Measurements from ENCODE around the gene CDK5.

Gene CDK5

GRCh38 chr7:151074817-151075661, 17.3 kb upstream of the CDK5 start:
- DNase-seq (ENCODE audit: low read depth in 2 of 2, low spot score in 1 of 2) = no peak

DNA sequence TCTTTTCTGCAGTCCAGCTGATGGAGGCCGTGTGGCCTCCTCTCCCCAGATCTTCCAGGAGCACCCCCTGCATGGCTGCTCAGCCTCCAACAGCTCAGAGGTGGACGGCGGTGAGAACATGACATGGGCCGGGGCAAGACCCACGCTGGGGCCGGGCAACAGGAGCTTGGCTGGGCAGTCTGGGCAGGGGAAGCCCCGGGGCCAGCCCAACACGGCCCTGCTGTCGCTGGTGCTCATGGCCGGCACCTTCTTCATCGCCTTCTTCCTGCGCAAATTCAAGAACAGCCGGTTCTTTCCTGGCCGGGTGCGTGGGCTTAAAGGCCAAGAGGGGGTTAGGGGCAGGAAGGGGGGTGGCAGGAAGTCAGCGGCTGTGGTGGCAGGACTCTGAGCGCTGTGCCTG, 16.3 kb upstream of the CDK5 start:
- no peak for DNase-seq (ENCODE audit: low read depth in 2 of 2, low spot score in 1 of 2)

- DNase-seq (ENCODE audit: low read depth in 2 of 2, low spot score in 1 of 2) = no peak
Observed at GRCh38 chr7:151071032-151071866, 13.6 kb upstream of the CDK5 start.

DNA sequence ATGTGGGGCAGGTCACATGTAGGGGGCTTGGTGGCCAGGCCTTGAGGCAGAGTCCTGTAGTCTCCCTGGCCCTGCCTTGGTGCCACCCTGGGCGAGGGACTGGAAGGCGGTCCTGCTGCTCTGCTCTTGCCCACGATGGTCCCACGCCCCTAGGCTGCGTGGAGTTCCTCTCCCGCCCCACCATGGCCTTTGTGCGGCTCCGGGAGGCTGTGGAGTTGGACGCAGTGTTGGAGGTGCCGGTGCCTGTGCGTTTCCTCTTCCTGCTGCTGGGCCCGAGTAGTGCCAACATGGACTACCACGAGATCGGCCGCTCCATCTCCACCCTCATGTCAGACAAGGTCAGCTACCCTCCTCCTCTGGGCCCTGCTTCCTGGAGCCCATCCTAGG, 12.9 kb upstream of the CDK5 start:
- DNase-seq (ENCODE audit: low read depth in 2 of 2, low spot score in 1 of 2) = no peak

- DNase-seq (ENCODE audit: low read depth in 2 of 2, low spot score in 1 of 2) = no peak
Observed at GRCh38 chr7:151069841-151070573, 12.3 kb upstream of the CDK5 start.

GRCh38 chr7:151068069-151068773, 10.5 kb upstream of the CDK5 start:
- no peak for DNase-seq (ENCODE audit: low read depth in 2 of 2, low spot score in 1 of 2)

GRCh38 chr7:151066273-151066974, 8.7 kb upstream of the CDK5 start:
- DNase-seq (ENCODE audit: low read depth in 2 of 2, low spot score in 1 of 2) = no peak

- no peak for DNase-seq (ENCODE audit: low read depth in 2 of 2, low spot score in 1 of 2)
Observed at GRCh38 chr7:151065516-151065915, 7.8 kb upstream of the CDK5 start.

GRCh38 chr7:151064993-151065392, 7.3 kb upstream of the CDK5 start:
- DNase-seq (ENCODE audit: low read depth in 2 of 2, low spot score in 1 of 2) = no peak

DNA sequence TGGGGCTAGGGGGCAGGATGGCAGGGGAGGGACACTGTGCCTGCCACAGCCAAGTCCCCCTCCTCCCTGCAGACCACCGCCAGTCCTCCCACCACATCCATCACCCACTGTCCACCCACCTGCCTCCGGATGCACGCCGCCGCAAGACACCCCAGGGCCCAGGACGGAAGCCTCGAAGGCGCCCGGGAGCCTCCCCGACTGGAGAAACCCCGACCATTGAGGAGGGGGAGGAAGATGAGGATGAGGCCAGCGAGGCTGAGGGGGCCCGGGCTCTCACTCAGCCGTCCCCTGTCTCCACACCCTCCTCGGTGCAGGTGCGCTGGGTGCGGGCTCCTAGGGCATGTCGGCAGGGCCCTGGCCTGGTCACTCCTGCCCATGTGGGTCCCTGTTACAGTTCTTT, 6.8 kb upstream of the CDK5 start:
- no peak for DNase-seq (ENCODE audit: low read depth in 2 of 2, low spot score in 1 of 2)

GRCh38 chr7:151063212-151063561, 5.5 kb upstream of the CDK5 start:
- DNase-seq (ENCODE audit: low read depth in 2 of 2, low spot score in 1 of 2) = no peak

DNA sequence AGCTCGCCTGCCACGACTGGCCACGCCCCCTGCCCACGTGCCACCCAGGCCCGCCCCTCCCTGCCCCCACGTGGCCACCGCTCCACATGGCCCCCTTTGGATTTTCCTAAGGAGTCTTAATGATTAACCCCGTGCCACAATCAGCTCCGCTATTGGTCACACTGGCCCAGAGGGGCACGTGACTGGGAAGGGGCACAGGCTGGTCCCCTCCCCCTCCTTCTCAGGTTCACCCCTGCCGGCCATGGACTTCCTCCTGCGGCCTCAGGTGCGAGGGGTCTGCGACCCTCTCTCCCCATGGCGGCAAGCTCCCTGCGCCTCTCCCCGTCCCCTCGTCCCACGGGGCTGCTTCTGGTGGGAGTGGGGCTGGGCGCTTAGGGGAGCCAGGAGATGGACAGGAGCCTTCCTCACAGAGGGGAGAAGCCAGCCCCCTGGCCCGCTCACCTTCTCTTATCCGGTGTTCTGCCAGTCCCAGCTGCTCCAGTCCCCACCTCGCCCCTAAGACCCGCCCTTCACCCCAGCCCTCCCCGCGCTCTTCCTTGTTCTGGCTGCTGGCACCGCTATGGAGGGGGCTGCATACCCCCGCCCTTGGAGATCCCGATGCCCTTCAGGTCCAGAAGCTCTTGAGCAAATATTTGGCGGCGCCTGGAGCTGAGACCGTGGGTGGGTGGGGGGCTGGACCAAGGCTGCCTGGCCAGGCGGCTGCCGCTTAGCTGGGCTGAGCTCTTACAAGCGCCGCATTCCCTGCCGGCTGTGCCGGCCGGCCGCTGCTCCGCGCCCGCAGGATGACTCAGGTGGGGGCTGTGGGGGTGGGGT, 4.9 kb upstream of the CDK5 start:
- DNase-seq (ENCODE audit: low read depth in 2 of 2, low spot score in 1 of 2) = no peak

GRCh38 chr7:151062111-151062398, 4.4 kb upstream of the CDK5 start:
- no peak for DNase-seq (ENCODE audit: low read depth in 2 of 2, low spot score in 1 of 2)

- DNase-seq (ENCODE audit: low read depth in 2 of 2, low spot score in 1 of 2) = no peak
Observed at GRCh38 chr7:151061213-151062110, 3.8 kb upstream of the CDK5 start.

DNA sequence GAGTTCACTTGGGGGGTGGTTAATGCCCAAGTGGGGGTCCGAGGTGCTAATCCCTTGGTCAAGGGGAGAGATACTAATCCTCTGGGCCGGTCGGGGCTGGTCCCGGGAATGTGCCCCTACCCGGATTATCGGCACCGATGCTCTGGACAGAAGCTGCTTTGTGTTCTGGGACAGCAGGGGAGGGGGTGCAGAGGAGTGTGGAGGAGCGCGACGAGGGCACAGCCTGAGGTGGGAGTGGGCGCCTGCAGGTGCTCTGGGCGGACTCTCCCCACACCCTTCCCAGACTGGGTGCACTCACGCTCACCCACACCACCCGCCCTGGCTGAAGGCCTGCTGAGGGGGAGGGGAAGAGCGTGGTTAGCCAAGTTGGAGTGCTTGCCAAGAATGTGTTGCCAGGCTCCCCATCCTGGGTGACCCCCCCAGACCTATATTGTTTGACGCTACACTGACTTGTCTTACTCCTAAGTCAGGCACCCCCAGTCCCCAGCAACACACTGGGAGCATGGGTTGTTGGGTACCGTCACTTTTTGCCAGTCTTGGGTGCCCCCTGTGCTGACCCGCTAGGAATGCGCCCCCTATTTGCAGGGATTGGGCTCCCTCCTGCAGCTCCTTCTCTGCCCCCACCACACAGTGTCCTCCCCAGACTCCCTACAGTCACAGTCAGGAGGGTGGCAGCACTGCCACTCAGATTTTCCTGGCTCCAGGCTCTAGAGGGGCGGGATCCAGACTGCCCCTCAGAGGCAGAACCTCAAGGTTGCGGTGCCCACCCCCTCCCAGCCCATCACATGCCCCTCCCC, 2.9 kb upstream of the CDK5 start:
- no peak for DNase-seq (ENCODE audit: low read depth in 2 of 2, low spot score in 1 of 2)

- DNase-seq (ENCODE audit: low read depth in 2 of 2, low spot score in 1 of 2) = no peak
Observed at GRCh38 chr7:151060113-151060415, 2.4 kb upstream of the CDK5 start.

DNA sequence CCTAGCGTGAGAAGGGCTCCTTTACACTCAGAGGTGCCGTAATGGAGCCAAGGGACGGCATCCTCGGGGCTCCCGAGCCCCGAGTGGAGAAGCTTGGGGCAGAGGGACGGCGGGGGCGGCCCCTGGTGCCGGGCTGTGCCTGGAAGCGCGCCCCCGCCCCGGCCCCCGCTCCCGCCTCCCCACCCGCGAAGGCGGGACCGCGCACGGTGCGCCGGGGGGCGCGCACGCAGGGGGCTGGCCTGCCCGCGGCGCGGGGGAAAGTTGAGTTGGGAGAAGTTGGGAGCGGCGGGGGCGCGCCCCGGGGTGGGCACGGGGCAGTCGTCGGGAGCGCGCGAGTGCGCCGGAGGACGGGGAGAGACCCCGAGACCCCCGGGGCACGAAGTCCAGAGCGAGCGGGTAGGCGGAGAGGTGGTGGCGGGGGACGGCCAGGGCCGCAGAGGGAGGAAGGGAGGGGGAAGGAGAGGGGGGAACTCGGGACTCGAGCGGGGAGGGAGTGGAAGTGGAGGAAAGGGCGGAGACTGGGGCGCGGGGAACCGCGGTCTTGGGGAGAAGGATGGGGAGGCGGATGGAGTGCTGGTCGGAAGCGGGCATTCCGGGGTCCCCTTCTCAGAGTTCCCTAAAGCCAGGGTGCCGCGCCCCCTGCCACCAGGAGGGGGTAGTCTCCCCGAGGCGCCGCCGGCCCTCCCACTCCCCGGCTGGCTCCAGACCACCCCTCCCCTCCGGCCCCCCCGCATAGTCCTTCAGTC, 1.8 kb upstream of the CDK5 start, which contains the start of gene SLC4A2:
SLC4A2 (plus strand) TSS at position 223 of the 746 bp plus-strand sequence. CDS start 2,399 bp downstream, outside the sequence.
- DNase-seq (ENCODE audit: low read depth in 2 of 2, low spot score in 1 of 2) = no peak

Data from stimulated activated CD8-positive, alpha-beta memory T cell treated with anti-CD3 and anti-CD28 coated beads, Interleukin-4, amount 100 ng/mL, for 1 hour (primary cell).